ENCODE data around the gene MAP3K1.
A peak's percentile ranks its signal among the peaks of the same experiment; 100 is the strongest.
"Not testable (repeated sequence)": the region's sequence is repeated elsewhere in the genome, so short reads cannot be mapped to it uniquely, and the experiment has no call there.

MAP3K1 gene

DNA sequence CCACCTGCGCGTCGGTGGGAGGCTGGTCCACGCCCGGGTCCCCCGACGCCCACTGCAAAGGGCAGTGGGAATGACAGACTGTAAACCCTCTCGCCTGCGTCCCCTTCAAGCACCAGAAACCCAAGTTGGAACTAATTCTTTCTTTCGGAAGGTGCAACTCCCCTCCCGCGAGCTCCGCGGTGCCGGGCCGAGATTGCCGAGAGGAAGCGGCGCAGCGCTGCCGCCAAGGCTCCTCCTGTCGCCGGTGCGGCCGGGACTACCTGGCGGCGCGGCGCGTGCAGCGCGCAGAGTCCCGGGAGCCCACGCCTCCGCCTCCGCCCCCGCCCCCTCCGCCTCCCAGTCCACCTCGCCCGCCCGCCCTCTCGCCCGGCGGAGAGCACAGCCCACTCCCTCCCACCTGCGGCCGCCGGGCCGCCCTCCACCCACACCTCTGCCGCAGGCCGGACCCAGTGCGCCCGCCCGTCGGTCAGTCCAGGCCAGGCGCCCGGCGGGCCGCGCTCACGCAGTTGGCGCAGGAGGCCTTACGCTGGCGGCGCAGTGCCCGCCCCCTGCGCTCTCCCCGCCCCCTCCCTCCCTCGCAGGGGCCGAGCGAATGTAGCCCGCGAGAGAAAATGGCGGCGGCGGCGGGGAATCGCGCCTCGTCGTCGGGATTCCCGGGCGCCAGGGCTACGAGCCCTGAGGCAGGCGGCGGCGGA lies at the start of gene MAP3K1:
Gene MAP3K1, plus strand, starts transcription at position 587 of the 695 bp plus-strand sequence. Its CDS starts 25 bp downstream, at position 612.
- DNase-seq: peak; percentile 49 to 77

- DNase-seq: no peak
Observed at GRCh38 chr5:56766926-56767325, 48.4 kb upstream of the MAP3K1 start.

- DNase-seq: no peak
Observed at GRCh38 chr5:56769875-56770604, 45.3 kb upstream of the MAP3K1 start.

DNA sequence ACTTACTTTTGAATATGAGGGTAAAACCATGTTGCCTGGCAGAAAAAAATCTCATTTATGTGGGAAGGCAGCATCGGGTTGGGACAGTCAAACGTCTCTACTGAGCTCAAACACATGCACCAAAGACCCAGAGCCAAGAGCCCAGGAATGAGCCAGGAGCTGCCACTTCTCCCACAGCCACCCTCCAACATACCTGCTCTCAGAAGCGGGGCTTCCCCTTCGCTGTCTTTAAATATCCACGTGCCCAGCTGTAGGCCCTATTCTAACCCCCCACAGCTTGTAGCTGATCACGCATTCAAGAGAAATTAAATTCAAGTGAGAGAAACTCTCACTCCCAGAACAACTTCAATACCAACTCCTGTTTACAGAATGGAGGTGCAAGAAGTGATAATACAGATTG lies 42.6 kb upstream of the MAP3K1 start:
- no peak for DNase-seq

DNA sequence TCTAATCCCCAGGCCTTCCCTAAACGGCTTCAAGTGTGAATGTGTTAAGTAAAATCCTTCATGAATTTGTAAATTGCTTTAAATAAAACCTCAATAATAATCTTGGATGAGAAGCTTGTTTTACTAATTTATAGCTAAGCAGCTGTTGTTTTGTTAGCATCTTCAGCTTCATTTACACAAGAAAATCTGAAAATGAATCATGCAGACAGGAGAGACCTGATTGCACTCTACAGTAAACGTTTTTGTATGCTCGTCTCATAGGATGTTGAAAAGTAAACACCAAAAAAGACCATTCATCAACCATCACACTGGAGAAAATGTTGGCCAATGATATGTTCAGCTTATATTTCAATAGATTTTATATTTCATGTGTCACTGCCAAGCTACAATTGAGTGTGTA lies 40.4 kb upstream of the MAP3K1 start:
- DNase-seq: no peak

- not testable (repeated sequence) for DNase-seq
Observed at GRCh38 chr5:56776212-56776846, 39.0 kb upstream of the MAP3K1 start.

DNA sequence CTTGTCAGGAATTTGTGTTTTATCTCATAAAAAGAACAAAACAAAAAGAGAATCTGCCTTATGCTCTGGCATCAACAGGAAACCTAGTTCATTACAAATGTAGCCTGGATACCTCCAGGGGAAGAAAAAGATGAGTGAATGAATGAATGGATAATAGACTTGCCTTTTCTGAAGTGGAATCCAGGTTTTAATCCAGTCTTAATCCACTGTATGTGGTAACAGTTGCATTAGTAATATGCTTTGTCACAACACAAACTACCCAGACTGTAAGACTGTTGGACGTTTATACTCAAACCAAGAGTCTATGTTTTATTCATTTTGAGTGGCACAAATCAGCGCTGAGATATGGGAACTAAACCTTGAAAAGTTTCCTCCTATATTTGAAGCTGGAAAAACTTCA lies 32.1 kb upstream of the MAP3K1 start:
- no peak for DNase-seq

- DNase-seq: no peak
Observed at GRCh38 chr5:56786346-56786745, 29.0 kb upstream of the MAP3K1 start.

- DNase-seq: no peak
Observed at GRCh38 chr5:56791396-56791795, 24.0 kb upstream of the MAP3K1 start.

DNA sequence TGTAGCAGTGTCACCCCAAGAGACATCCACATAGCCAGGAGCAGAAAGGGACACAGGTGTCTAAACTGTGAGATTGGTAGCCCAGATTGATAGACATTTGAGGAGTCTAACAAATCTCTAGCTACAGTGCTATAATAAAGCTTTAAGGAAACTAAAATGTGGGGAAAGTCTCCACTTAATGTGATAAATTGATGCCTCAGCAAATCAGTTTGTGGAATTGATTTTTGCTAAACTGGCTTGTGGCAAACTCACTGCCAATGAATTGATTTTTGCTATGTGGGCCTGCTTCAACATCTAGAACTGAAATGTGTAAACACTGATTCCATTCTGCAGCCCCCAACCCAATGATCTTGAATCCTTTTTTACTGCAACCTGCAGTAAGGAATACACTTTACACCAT lies 16.8 kb upstream of the MAP3K1 start:
- DNase-seq: no peak

DNA sequence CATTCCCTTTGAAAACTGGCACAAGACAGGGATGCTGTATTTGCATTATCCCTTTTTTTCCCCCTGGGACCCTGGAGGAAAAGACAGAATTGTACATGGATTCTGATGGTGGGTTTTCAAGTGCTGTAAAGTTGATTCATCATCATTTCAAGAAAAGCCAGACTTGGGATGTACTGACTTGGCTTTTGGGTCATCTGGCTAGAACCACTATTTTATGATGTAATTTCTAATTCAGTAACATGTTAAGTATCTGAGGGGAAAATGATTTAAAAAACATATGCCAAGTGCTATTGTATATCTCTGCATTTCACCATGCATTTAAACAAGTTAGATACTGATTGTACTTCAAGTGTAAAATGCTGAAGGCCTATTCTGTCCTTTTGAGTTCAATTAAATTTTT lies 15.2 kb upstream of the MAP3K1 start:
- no peak for DNase-seq

DNA sequence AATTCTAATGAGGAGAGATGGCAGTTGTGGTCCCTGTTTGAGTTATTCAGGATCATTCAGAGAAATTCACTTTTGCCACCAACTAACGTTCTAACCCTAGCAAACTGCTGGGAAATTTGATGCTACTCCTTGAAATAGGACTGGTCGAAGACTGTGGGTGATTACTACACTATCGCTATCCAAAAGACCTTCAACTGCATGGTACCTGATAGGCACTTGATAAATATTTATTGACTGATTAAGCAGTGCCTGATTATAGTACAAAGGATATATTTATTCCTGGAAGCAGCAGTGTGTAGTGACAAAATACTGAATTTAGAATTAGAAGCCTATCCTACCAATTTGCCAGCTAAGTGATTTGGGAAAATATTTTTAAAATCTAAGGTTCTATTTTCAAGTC lies 14.1 kb upstream of the MAP3K1 start:
- DNase-seq: no peak

GRCh38 chr5:56802205-56802604 lies 13.1 kb upstream of the MAP3K1 start:
- DNase-seq: no peak

DNA sequence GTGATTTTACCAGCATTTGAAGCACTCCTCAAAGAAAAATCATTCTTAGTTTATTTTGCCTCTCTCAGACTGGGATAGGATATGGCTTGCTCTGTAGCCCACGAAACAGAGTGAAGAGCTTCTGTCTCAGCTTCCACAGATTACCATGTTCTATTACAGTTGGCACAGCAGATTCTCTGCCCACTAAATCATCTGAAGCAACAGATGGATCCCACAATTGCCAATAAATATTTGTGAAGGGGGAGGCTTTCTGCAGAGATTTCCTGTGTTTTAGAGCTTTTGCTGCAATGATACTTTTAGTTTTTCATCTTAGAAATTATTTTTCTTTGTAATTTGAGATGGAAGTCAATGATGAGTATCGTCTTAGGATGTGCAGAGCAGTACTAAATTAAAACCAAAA lies 12.3 kb upstream of the MAP3K1 start:
- DNase-seq: no peak

- DNase-seq: no peak
Observed at GRCh38 chr5:56803894-56804293, 11.5 kb upstream of the MAP3K1 start.

- peak in 1 of 2 donors; percentile 28 for DNase-seq
Observed at GRCh38 chr5:56807679-56808078, 7.7 kb upstream of the MAP3K1 start.

- DNase-seq: no peak
Observed at GRCh38 chr5:56808211-56808610, 7.1 kb upstream of the MAP3K1 start.

DNA sequence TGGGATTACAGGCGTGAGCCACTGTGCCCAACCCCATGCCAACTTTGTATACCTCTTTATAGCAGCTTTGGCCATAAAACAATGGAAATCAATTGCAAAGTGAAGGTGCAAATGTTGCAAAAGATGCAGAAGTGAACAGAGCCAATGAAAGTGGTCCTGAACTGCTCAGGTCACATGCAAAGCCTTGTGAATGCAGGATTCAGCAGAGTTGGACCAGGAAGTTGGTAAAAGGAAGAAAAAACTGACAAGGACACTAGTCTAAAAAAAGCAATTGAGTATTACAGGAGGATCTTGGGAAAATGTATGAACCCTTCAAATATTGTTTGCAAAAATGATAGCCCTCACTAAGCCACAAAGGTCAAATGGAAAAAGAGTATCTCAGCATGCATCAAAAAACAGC lies 4.5 kb upstream of the MAP3K1 start:
- no peak for DNase-seq

DNA sequence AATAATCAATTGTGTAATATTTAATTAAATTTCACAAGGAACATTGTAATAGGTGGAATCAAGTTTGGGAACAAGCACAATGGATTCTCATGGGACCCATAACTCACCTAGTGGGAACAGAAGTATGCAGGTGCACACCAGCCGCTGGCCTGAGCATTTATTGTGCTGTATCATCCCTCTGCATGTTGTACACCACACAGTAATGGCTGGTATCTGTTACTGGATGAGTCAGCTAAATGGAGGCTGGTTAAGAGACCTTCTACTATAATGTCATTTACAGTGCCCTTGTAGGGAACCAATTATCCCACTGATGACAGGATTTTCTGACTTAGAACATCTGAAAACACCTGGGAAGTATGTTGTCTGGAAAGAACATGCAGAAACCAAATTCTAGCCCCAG lies 3.2 kb upstream of the MAP3K1 start:
- no peak for DNase-seq

DNA sequence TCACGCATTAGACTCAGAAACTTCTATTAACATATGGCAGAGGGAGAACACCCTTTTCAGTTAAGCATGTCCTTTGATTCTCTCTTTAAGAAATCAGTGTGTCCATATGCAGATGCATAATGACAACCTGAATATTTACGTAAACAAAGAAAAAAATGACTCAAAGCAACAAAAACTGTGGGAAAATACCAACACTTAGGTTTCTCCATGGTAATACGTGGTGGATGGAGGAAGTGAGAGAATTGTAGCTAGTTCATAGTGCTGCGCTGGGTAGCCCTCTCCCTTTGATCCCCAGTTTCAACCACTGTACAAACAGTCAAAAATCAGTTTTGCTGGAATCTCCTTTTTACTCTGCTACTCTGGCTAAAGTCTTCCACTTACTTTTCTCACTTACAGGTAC lies 2.0 kb upstream of the MAP3K1 start:
- peak; percentile 56 to 68 for DNase-seq

DNA sequence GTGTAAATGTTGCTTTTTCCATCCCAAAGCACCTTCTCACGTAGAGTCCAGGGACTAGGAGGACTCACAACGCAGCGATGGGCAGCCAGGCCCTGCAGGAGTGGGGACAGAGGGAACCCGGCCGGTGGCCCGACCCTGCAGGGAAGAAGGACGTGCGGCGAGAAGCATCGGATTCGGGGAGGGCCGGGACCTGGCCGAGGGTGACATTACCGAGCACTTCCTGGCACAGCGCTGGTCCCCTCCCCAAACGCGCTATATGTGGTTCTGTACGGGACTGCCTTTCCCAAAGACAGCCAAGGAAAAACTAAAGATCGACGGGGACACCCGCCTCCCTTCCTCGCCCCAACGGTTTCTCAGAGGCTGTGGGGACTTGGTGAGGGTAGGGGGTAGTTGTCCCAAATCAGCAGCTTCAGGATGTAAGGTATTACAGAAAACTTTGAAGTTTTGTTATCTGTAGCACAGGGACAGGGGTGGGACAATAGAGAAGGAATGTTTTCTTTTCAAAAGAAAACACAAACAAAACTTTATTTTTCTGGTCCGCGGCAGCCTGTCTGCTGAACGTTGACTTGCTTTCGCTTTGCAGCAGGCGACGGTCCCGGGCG lies 887 bp upstream of the MAP3K1 start:
- peak in 1 of 2 donors; percentile 44 for DNase-seq

DNA sequence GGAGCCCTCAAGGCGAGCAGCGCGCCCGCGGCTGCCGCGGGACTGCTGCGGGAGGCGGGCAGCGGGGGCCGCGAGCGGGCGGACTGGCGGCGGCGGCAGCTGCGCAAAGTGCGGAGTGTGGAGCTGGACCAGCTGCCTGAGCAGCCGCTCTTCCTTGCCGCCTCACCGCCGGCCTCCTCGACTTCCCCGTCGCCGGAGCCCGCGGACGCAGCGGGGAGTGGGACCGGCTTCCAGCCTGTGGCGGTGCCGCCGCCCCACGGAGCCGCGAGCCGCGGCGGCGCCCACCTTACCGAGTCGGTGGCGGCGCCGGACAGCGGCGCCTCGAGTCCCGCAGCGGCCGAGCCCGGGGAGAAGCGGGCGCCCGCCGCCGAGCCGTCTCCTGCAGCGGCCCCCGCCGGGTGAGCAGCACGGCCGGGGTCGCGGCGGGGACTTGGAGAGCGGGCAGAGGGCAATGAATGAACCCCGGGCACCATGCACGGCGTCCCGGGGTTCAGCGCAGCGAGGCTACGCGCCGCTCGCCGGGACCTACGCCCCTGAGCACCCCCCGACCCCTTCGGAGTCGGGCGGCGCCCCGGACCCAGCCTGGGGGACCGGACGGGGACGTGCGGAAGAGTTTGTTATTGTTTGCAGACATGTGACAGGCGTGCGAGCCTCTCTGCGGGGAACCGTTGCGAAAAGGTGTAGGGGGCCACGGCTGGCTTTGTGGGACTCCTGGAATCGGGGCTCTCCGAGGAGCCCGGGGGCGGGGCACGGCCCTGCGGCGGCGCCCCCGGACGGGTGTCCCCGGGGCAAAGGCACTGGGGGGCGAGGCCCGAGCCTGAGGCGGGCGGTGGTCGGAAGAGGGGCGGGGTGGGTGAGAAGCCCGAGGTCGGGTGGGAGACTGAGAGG lies 553 bp downstream of the MAP3K1 start:
- DNase-seq: no peak
